IPS-20b (cell line): ENCODE results near the gene APBA3.

Experiments used
- H3K27ac ChIP-seq: one replicate; pipeline ENCODE4 v1.5.1; 2013; ENCODE audit warnings: low read length
- H3K27me3 ChIP-seq: 2 replicates; pipeline ENCODE4 v1.6.1; 2013; ENCODE audit warnings: mild to moderate bottlenecking, low read length, inconsistent platforms; ENCODE audit not compliant: insufficient read depth
- H3K36me3 ChIP-seq: 2 replicates; pipeline ENCODE4 v1.6.1; 2013; ENCODE audit warnings: low read depth, mild to moderate bottlenecking, inconsistent platforms, low read length, moderate library complexity; ENCODE audit not compliant: insufficient read depth
- H3K4me1 ChIP-seq: 2 replicates; pipeline ENCODE4 v1.6.1; 2013; ENCODE audit warnings: mild to moderate bottlenecking, control low read depth, inconsistent platforms, low read length, moderate library complexity; ENCODE audit not compliant: insufficient read depth
- H3K4me3 ChIP-seq: 2 replicates; pipeline ENCODE4 v1.5.1; 2013; ENCODE audit warnings: mild to moderate bottlenecking, low read length, inconsistent platforms
- H3K9ac ChIP-seq: 2 replicates; pipeline ENCODE4 v1.6.1; 2013; ENCODE audit warnings: low read depth, mild to moderate bottlenecking, inconsistent platforms, low read length, moderate library complexity
- H3K9me3 ChIP-seq: 2 replicates; pipeline ENCODE4 v1.6.1; 2013; ENCODE audit warnings: mild to moderate bottlenecking, low read depth, low read length, inconsistent platforms; ENCODE audit not compliant: insufficient read depth

The APBA3 gene

DNA sequence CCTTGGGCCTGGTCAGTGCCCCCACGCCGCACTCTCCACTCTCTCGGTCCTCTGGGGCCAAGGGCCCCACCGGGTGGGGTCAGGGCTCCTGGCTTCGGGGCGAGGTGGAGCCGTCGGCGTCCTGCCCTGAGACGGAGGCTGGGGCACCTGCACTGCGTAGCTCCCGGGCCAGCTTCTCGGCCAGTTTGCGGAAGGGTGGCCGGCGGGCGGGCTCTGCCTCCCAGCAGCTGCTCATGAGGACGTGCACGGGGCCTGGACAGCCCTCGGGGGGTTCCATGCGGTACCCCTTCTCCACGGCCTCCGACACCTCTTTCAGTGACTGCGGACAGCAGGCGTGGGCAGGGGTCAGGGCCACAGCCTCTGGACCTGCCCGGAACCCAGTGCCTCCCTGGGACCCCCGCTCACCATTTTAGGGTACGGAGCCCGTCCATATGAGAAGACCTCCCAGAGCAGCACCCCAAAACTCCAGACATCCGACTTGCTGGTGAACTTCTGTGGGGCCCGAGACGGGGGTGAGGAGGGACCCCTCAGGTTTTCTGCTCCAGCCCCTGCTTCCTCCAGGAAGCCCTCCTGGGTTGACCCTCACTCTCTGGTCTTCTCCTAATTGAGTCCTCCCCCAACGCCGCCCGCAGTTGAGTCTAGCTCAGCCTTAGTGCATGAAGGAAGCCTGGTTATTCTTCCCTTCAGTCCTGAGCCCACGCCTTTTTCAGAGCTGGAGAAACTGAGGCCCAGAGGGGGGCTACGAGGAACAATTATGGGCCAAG, 16.8 kb upstream of the APBA3 start:
- no peak overlapping the region for H3K9ac ChIP-seq
- 0 out of 2 replicates have a peak, but pooled peaks cover 6% of the 10 kb centered on the region for H3K36me3 ChIP-seq
- H3K9me3 ChIP-seq: peaks cover 21% of the 10 kb centered on the region
- H3K27me3 ChIP-seq: no peaks in the 10 kb centered on the region
- no peak overlapping the region for H3K4me3 ChIP-seq
- H3K4me1 ChIP-seq: no peaks in the 10 kb centered on the region
- H3K27ac ChIP-seq: no peak overlapping the region

DNA sequence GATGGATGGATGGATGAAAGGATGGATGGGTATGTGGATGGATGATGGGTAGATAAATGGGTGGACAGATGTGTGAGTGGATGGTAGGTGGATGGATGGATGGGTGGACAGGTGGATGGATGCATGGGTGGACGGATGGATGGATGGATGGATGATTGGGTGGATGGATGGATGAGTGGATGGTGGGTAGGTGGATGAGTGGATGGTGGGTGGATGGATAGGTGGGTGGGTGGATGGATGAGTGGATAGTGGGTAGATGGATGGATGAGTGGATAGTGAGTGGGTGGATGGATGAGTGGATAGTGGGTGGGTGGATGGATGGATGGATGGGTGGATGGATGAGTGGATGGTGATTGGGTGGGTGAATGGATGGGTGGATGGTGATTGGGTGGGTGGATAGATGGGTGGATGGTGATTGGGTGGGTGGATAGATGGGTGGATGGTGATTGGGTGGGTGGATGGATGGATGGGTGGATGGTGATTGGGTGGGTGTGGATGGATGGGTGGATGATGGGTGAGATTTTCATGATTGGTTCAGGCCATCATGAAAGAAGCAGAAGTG, 15.1 kb upstream of the APBA3 start:
- no peak overlapping the region for H3K4me3 ChIP-seq

DNA sequence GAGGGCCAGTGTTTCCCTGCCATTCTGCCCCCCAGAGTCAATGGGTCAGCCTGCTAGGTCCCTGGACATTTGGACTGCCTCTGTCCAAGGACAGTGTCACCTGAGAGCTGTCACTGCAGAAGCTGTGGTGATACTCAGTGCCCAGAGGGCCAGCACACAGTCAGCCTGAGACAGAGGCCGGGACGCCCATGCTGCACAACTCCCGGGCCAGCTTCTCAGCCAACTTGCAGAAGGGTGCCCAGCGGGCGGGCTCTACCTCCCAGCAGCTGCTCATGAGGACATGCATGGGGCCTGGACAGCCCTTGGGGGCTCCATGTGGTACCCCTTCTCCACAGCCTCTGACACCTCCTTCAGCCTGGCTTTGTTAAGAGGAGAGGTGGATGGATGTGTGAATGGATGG, 14.3 kb upstream of the APBA3 start:
- Histone ChIP-seq H3K27ac (no peak overlapping the region), H3K27me3 (no peaks in the 10 kb centered on the region), H3K4me3 (no peak overlapping the region), H3K9ac (no peak overlapping the region), H3K36me3 (no peaks in the 10 kb centered on the region), H3K9me3 (peaks cover 2% of the 10 kb centered on the region; the same call in 1 of the 2 replicates), H3K4me1 (peaks cover 5% of the 10 kb centered on the region; the same call in 1 of the 2 replicates)

More for the DNA sequence above, 15.1 kb upstream of the APBA3 start:
- no peak overlapping the region for H3K27ac ChIP-seq
- H3K36me3 ChIP-seq: no peaks in the 10 kb centered on the region
- no peaks in the 10 kb centered on the region for H3K4me1 ChIP-seq
- H3K9ac ChIP-seq: no peak overlapping the region
- H3K27me3 ChIP-seq: no peaks in the 10 kb centered on the region
- H3K9me3 ChIP-seq: peaks cover 9% of the 10 kb centered on the region

DNA sequence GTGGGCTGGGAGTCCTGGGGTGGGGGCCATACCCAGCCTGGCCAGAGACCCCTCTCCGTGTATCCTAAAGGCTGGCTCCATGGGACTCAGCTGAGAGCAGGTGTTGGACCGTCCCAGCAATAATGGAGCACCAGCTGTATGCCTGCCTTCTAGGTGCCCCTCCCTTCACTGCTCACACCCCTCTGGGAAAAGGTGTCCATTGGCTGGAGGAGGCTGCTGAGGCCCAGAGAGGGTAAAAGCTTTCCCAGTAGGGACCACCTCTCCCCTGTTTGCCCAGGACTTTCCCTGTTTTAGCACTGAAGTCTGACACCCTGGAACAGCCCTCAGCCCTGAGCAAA, 13.9 kb upstream of the APBA3 start:
- Histone ChIP-seq H3K9me3 (no peaks in the 10 kb centered on the region), H3K9ac (no peak overlapping the region), H3K36me3 (no peaks in the 10 kb centered on the region), H3K4me3 (no peak overlapping the region), H3K27me3 (no peaks in the 10 kb centered on the region), H3K4me1 (peaks cover 5% of the 10 kb centered on the region; the same call in 1 of the 2 replicates), H3K27ac (no peak overlapping the region)

DNA sequence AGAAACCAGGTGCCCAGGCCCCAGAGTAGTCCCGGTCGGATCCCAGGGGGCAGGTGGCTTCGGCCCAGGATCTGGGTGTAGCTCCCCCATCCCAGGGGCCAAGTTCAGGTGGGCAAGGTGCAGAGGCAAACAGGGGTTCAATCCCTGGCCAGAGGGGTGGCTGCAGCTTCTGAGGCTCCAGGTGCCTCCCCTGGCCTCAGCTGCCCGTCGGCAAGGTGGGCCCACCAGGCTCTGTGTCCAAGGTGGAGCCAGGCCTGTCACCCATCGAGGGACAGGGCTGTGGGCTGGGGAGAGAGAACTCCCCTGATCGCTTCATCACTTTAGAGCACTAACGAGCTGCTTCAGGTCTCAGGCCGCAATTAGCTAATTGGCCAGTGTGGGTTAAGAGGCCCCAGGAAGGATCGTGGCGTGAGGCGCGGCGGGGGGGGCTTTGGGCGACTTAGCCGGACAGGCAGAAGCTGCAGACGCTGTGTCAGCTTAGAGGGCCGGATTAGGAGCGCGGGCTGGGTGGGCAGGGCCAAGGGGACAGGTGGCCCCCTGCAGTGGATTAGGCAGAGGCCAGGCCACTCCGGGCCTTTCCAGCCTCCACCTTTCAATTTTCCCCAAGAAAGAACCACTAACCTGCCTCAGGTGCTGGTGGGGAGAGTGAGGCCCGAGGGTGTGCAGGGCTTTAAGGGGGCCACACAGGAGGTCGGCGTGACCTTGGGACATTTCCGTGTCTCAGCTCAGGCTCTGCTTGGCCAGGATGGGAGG, 13.3 kb upstream of the APBA3 start:
- Histone ChIP-seq H3K4me1 (peaks cover 5% of the 10 kb centered on the region; the same call in 1 of the 2 replicates), H3K27ac (no peak overlapping the region), H3K4me3 (no peak overlapping the region), H3K9ac (no peak overlapping the region), H3K27me3 (no peaks in the 10 kb centered on the region), H3K36me3 (no peaks in the 10 kb centered on the region), H3K9me3 (no peaks in the 10 kb centered on the region)

DNA sequence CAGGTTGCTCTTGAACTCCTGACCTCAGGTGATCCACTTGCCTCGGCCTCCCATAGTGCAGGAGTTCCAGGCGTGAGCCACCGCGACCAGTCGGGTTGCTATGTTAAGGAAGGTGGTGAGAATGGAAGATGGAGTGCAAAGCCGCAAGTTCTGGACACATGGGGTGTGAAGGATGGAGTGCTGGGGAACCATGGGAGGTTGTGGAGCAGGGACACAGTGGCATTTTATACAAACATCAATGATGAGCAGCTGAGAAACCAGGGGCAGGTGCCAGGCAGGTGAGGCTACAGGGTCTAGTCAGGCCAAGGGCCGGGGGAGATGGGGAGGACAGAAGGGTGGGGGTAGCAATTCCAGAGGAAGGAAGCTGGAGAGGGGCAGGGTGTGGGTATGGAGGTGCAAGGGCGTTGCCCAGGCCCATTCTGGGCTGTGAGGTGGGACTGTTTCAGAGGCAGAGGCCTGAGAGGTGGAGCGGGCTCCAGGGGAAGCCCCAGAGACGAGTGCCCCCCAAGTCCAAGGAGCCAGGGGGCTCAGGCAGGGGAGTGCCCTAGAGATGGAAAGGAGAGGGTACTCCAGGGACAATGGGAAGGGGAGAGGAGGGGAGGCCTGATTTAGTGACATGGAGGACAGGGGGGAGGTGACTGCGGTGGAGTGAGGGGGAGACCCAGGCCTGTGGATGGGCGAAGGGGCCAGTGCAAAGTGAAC, 12.5 kb upstream of the APBA3 start:
- H3K4me1 ChIP-seq: peaks cover 5% of the 10 kb centered on the region; the same call in 1 of the 2 replicates
- H3K36me3 ChIP-seq: no peaks in the 10 kb centered on the region
- H3K27ac ChIP-seq: no peak overlapping the region
- no peak overlapping the region for H3K9ac ChIP-seq
- H3K27me3 ChIP-seq: no peaks in the 10 kb centered on the region
- no peak overlapping the region for H3K4me3 ChIP-seq
- H3K9me3 ChIP-seq: no peaks in the 10 kb centered on the region

DNA sequence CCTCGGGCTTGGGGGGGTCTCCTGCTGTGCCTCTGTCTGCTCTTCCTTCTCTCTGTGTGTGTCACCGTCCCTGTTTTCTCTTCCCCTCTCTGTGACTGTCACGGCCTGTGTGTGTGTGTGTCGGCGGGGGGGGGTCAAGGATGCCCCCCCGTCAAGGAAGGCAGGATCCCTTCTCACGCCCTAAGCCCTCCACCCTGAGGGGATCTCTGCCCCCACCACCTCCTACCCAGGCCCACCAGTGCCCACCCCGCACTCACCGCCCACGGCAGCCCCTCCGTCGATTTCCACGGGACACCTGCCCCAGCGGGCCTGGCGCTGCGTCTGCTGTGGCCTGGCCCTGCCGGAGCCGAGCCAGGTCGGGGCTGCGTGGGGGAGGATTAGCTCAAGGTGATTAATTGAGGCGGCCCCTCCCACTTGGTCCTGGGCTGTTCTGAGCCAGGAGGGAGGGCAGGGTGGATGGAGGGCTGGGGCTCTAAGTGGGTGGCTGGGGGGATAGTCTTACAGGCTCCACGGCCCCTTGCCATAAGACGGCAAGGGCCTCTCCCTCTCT, 10.5 kb upstream of the APBA3 start, which contains the start of gene RAX2:
RAX2 (minus strand) TSS at position 323 of the 550 bp plus-strand sequence. CDS start 486 bp downstream, outside the sequence.
- no peak within 1 kb of the TSS for H3K9ac ChIP-seq
- no peaks in the 10 kb centered on the region for H3K9me3 ChIP-seq
- no peaks in the 10 kb centered on the region for H3K27me3 ChIP-seq
- no peak within 1 kb of the TSS for H3K27ac ChIP-seq
- H3K4me3 ChIP-seq: no peak within 1 kb of the TSS
- H3K36me3 ChIP-seq: 0 out of 2 replicates have a peak, but pooled peaks cover 9% of the 10 kb centered on the region
- H3K4me1 ChIP-seq: peaks cover 5% of the 10 kb centered on the region; the same call in 1 of the 2 replicates

DNA sequence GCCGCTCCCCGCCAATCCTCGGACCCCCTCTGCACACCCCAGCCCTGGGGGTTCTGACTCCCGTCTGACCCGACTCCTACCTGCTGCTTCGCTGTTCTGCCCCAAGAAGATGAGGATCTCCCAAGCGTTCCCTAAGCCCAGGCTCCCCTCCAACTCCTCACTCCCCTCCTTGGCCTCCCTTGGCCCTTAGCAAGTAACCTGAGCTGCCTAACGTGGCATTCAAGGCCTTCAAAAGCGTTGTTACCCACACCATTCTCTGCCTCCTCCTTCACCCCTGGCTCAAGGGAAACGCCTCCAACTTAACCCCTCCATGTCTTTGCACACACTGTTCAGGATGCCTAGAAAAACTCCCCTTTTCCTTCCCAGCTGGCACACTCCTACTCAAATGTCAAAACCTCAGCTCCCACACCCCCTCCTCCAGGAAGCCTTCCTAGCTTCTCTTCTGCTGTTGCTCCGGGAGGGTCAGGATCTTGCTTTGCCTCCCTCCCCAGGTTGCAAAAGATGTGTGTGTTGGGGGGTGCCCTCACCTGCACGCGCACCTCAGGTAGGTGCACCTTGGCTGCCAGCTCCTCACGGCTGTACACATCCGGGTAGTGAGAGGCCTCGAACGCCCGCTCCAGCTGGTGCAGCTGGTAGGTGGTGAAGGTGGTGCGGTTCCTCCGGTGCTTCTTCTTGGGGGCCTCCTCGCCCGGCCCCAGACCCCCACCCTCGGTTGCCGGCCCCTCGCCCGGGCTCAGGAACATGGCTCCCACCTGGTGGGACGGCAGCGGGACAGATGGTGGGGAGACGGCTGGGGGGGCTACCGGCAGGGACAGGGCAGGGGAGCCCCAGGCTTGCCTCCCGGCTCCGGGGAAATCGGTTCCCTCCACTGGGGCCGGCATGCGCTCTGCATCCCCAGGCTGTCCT, 9.8 kb upstream of the APBA3 start:
- Histone ChIP-seq H3K4me3 (no peak overlapping the region), H3K4me1 (peaks cover 5% of the 10 kb centered on the region; the same call in 1 of the 2 replicates), H3K9ac (no peak overlapping the region)

DNA sequence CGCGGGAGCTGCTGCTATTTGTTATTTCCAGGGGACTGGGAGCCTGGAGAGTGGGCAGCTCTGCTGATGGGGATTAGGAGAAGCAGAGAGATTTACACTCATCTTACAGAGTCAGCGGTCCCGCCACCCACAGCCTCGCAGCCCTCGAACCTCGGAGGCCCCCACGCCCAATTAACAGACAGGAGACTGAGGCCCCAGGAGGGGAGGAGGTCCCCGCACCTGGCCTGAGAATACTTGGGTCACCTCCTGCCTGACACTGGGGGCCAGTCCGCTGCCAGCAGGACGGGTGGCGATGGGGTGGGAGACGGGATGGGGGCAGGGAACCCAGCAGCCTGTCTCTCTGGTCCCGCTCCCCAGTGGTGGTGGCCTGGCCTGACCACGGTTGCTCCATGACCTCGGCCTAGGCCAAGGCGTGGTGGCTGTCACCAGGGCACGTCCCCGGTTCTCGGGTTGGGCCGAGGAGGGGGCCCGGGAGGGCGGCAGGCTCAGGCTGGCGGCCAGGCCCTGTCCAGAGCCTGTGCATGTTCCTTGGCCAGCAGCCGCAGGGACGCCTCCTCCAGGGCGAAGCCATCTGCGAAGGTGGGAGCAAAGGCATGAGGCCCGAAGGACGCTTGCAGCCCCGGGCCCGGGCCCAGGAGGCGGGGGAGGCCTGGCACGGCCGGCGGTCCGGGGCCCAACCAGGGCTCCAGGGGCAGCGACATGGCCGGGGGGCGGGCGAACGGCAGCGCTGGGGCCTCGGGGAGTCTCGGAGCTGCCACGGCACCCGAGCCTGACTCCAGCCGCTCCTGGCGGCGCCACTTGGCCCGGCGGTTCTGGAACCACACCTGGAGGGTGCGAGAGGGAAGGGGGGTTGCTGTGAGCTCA, 8.9 kb upstream of the APBA3 start:
- H3K27ac ChIP-seq: no peak overlapping the region
- H3K9ac ChIP-seq: no peak overlapping the region
- H3K27me3 ChIP-seq: no peaks in the 10 kb centered on the region
- H3K4me3 ChIP-seq: no peak overlapping the region
- peaks cover 5% of the 10 kb centered on the region; the same call in 1 of the 2 replicates for H3K4me1 ChIP-seq
- H3K36me3 ChIP-seq: peaks cover 16% of the 10 kb centered on the region; the same call in 1 of the 2 replicates
- no peaks in the 10 kb centered on the region for H3K9me3 ChIP-seq

More for the DNA sequence above, 9.8 kb upstream of the APBA3 start:
- H3K27me3 ChIP-seq: no peaks in the 10 kb centered on the region
- H3K36me3 ChIP-seq: peaks cover 15% of the 10 kb centered on the region; the same call in 1 of the 2 replicates
- no peak overlapping the region for H3K27ac ChIP-seq
- H3K9me3 ChIP-seq: no peaks in the 10 kb centered on the region

DNA sequence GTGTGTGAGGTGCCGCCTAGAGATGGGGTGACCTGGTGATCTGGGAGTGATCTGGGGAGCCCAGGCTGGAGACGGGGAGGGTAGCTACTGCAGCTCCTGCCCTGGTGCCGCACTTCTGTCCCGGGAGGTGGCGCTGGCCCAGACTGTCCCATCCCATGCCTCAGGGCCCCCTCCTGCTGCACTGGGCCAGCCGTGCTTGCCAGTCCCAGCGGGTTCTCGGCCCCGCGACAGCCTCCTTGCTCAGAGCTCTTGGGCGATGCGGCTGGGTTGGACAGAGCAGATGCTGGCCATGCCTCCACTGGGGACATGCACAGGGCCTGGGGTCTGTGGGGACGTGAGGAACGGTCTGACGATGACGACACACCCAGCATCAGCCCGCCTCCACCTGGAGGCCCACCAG, 8.0 kb upstream of the APBA3 start:
- no peak overlapping the region for H3K9ac ChIP-seq
- H3K4me3 ChIP-seq: no peak overlapping the region
- H3K27ac ChIP-seq: no peak overlapping the region
- H3K9me3 ChIP-seq: no peaks in the 10 kb centered on the region
- H3K27me3 ChIP-seq: no peaks in the 10 kb centered on the region
- peaks cover 21% of the 10 kb centered on the region; the same call in 1 of the 2 replicates for H3K36me3 ChIP-seq
- H3K4me1 ChIP-seq: peaks cover 5% of the 10 kb centered on the region; the same call in 1 of the 2 replicates
